GM23338 (cell line): Measurements from ENCODE around the gene NME9. TPM values are rescaled to one million over a fixed set of nuclear protein-coding genes. Genes with fewer than 3 reads are reported as not detected.

Source experiments
- ATAC-seq: fragments of 200-7000 bp; cut with Tn5 transposase; 3 replicates; pipeline ENCODE4 v1.9.1; 2020
- DNase-seq: peaks from one replicate; pipeline ENCODE4 v3.0.0-alpha.2; 2015; ENCODE audit warnings: low spot score
- H2AFZ ChIP-seq: fragments of 200-600 bp; sonication (generic); 2 replicates; pipeline ENCODE4 v1.8.0; 2016; ENCODE audit warnings: antibody characterized with exemption, mild to moderate bottlenecking, moderate library complexity
- H3F3A ChIP-seq: fragments of 200-600 bp; sonication (generic); replicated peaks from 2 replicates; pipeline ENCODE4 v1.8.0; 2017; ENCODE audit warnings: antibody characterized with exemption, mixed run types, low read depth
- H3K27ac ChIP-seq: fragments of 200-600 bp; sonication (generic); 2 replicates; pipeline ENCODE4 v1.6.1; 2016; ENCODE audit warnings: low read depth
- H3K27me3 ChIP-seq: fragments of 200-600 bp; sonication (generic); 2 replicates; pipeline ENCODE4 v1.8.0; 2016; ENCODE audit warnings: mild to moderate bottlenecking, mixed run types, moderate library complexity; ENCODE audit not compliant: insufficient read depth
- H3K36me3 ChIP-seq: fragments of 200-600 bp; sonication (generic); 2 replicates; pipeline ENCODE4 v1.8.0; 2016; ENCODE audit warnings: mild to moderate bottlenecking; ENCODE audit not compliant: insufficient read depth
- H3K4me1 ChIP-seq: fragments of 200-600 bp; sonication (generic); 2 replicates; pipeline ENCODE4 v1.8.0; 2016; ENCODE audit warnings: mild to moderate bottlenecking, moderate library complexity; ENCODE audit not compliant: insufficient read depth
- H3K4me2 ChIP-seq: fragments of 200-600 bp; sonication (generic); 2 replicates; pipeline ENCODE4 v1.7.1; 2017; ENCODE audit warnings: mixed run types
- H3K4me3 ChIP-seq: fragments of 200-600 bp; sonication (generic); 2 replicates; pipeline ENCODE4 v1.6.1; 2016; ENCODE audit warnings: mixed run types
- H3K79me2 ChIP-seq: fragments of 200-600 bp; sonication (generic); replicated peaks from 2 replicates; pipeline ENCODE4 v1.8.0; 2017; ENCODE audit warnings: mild to moderate bottlenecking; ENCODE audit not compliant: insufficient read depth
- H3K9me2 ChIP-seq: fragments of 200-600 bp; sonication (generic); 2 replicates; pipeline ENCODE4 v1.8.0; 2017; ENCODE audit not compliant: insufficient read depth
- H4K20me1 ChIP-seq: fragments of 200-600 bp; sonication (generic); replicated peaks from 2 replicates; pipeline ENCODE4 v1.8.0; 2017; ENCODE audit warnings: mild to moderate bottlenecking; ENCODE audit not compliant: insufficient read depth
- H3K27ac Mint-ChIP-seq: 2 replicates; pipeline ENCODE4 v1.8.0; 2020; ENCODE audit warnings: inconsistent platforms, mild to moderate bottlenecking, moderate library complexity, mixed read lengths
- H3K27me3 Mint-ChIP-seq: 3 replicates; pipeline ENCODE4 v1.8.0; 2022; ENCODE audit warnings: low read depth, mild to moderate bottlenecking, moderate library complexity, mixed read lengths, inconsistent platforms; ENCODE audit not compliant: insufficient read depth, poor library complexity
- H3K36me3 Mint-ChIP-seq: 3 replicates; pipeline ENCODE4 v1.8.0; 2021; ENCODE audit warnings: low read depth, mild to moderate bottlenecking, inconsistent platforms, moderate library complexity, mixed read lengths
- H3K4me1 Mint-ChIP-seq: 3 replicates; pipeline ENCODE4 v1.8.0; 2020; ENCODE audit warnings: mild to moderate bottlenecking, inconsistent platforms, mixed read lengths
- H3K4me3 Mint-ChIP-seq: 3 replicates; pipeline ENCODE4 v1.8.0; 2021; ENCODE audit warnings: moderate library complexity, mild to moderate bottlenecking, inconsistent platforms, mixed read lengths
- H3K9me3 Mint-ChIP-seq: 3 replicates; pipeline ENCODE4 v1.8.0; 2020; ENCODE audit warnings: moderate library complexity, mild to moderate bottlenecking, inconsistent platforms, mixed read lengths
- CREB1 ChIP-seq: fragments of 250-450 bp; sonication (Bioruptor Pico); IDR thresholded peaks from 2 replicates; pipeline ENCODE4 v1.5.0; 2020; ENCODE audit warnings: low read depth, mild to moderate bottlenecking, moderate library complexity
- CTCF ChIP-seq, 2 experiments: fragments of 200-600 bp in 1 of 2; sonication (generic) in 1 of 2; conservative IDR thresholded peaks; 2 replicates each; pipeline versions ENCODE4 v1.5.1 to v1.6.1; 2016 to 2017; ENCODE audit warnings: antibody characterized with exemption in 2 of 2, low read depth in 2 of 2, mild to moderate bottlenecking in 2 of 2, moderate library complexity in 1 of 2
- ETS1 ChIP-seq: IDR thresholded peaks from 2 replicates; pipeline ENCODE4 v1.6.1; 2016; ENCODE audit warnings: antibody characterized with exemption
- EZH2 ChIP-seq: fragments of 200-600 bp; sonication (generic); IDR thresholded peaks from one replicate; pipeline ENCODE4 v1.8.0; 2017; ENCODE audit warnings: antibody characterized with exemption, mild to moderate bottlenecking, low read depth; ENCODE audit not compliant: unreplicated experiment
- EZH2phosphoT487 ChIP-seq: fragments of 200-600 bp; sonication (generic); IDR thresholded peaks from one replicate; pipeline ENCODE4 v1.8.1; 2018; ENCODE audit warnings: antibody characterized with exemption; ENCODE audit not compliant: unreplicated experiment
- JUNB ChIP-seq: IDR thresholded peaks from one replicate; pipeline ENCODE4 v1.6.1; 2016; ENCODE audit warnings: antibody characterized with exemption; ENCODE audit not compliant: unreplicated experiment
- NANOG ChIP-seq: IDR thresholded peaks from 2 replicates; pipeline ENCODE4 v1.6.1; 2016; ENCODE audit warnings: antibody characterized with exemption, borderline replicate concordance
- POLR2AphosphoS5 ChIP-seq: IDR thresholded peaks from 2 replicates; pipeline ENCODE4 v1.6.1; 2016; ENCODE audit warnings: antibody characterized with exemption, low read depth
- REST ChIP-seq: IDR thresholded peaks from one replicate; pipeline ENCODE4 v1.6.1; 2018; ENCODE audit warnings: antibody characterized with exemption; ENCODE audit not compliant: unreplicated experiment
- STAT1 ChIP-seq: IDR thresholded peaks from one replicate; pipeline ENCODE4 v1.6.1; 2016; ENCODE audit warnings: antibody characterized with exemption; ENCODE audit not compliant: unreplicated experiment
- ZNF114 ChIP-seq: fragments of 250-450 bp; sonication (Bioruptor Pico); IDR thresholded peaks from 2 replicates; pipeline ENCODE4 v1.5.0; 2020; ENCODE audit warnings: mild to moderate bottlenecking, moderate library complexity
- ZNF331 ChIP-seq: fragments of 250-450 bp; sonication (Bioruptor Pico); IDR thresholded peaks from 2 replicates; pipeline ENCODE4 v1.5.0; 2020; ENCODE audit warnings: low read depth, mild to moderate bottlenecking, moderate library complexity
- ZNF462 ChIP-seq: fragments of 250-450 bp; sonication (Bioruptor Pico); IDR thresholded peaks from 2 replicates; pipeline ENCODE4 v1.5.0; 2020; ENCODE audit warnings: mild to moderate bottlenecking, moderate library complexity
- polyA plus RNA-seq: library from polyadenylated mRNA; unstranded; fragments of >200 nt; fragmentation: Nextera tagmentation; extraction: Ambion mirVana; gene quantifications from 2 replicates; pipeline ENCODE4 v1.2.1, GENCODE V29; 2016
- total RNA-seq: library from RNA; depleted of rRNA; stranded (reverse); fragments of >200 nt; shearing (Covaris generic); gene quantifications from 2 replicates; pipeline ENCODE4 v1.2.3, GENCODE V29; 2014

The NME9 gene
- total and polyA plus RNA-seq, 2 experiments from 2014 or later, result 0.14 to 2.0 TPM

GRCh38 chr3:138373736-138374094 is 44.1 kb upstream of the NME9 start:
- no peak for TF ChIP-seq ZNF462 (CRISPR knock-in tag)
- no peak for TF ChIP-seq ZNF114
- TF ChIP-seq EZH2, result no peak
- TF ChIP-seq ZNF331 (CRISPR knock-in tag), result no peak
- no peak for TF ChIP-seq POLR2AphosphoS5
- TF ChIP-seq CTCF (conservative IDR thresholded peaks at IDR 0.05; ENCODE audit: low read depth in 2 of 2), result no peak
- no peak for TF ChIP-seq NANOG
- TF ChIP-seq STAT1, result no peak
- no peak for TF ChIP-seq REST
- TF ChIP-seq ETS1, result no peak
- no peak for TF ChIP-seq CREB1 (CRISPR knock-in tag)
- TF ChIP-seq JUNB, result no peak
- no peak for TF ChIP-seq EZH2phosphoT487
- no peaks in the 10 kb centered on the region for H3K4me1 ChIP-seq

More at GRCh38 chr3:138373736-138374094, 44.1 kb upstream of the NME9 start:
- ATAC-seq (no peak), DNase-seq (no peak)
- H3K27ac Mint-ChIP-seq, result no peak overlapping the region
- no peaks in the 10 kb centered on the region; the same call in 2 of the 3 replicates for H3K9me3 Mint-ChIP-seq
- no peak overlapping the region for H3K4me3 ChIP-seq
- H3K4me1 Mint-ChIP-seq, result peaks cover 12% of the 10 kb centered on the region
- no peak overlapping the region for H3K4me3 Mint-ChIP-seq
- H2AFZ ChIP-seq, result no peak overlapping the region
- no peaks in the 10 kb centered on the region for H3F3A ChIP-seq
- no peak overlapping the region for H3K4me2 ChIP-seq
- H3K27me3 Mint-ChIP-seq, result peaks cover 7% of the 10 kb centered on the region
- no peaks in the 10 kb centered on the region for H3K27me3 ChIP-seq
- no peak overlapping the region for H3K27ac ChIP-seq
- H3K9me2 ChIP-seq, result 0 out of 2 replicates have a peak, but pooled peaks cover 2% of the 10 kb centered on the region
- H3K36me3 Mint-ChIP-seq, result peaks cover 9% of the 10 kb centered on the region; the same call in 2 of the 3 replicates
- H3K79me2 ChIP-seq, result no peaks in the 10 kb centered on the region
- H4K20me1 ChIP-seq, result no peaks in the 10 kb centered on the region
- no peaks in the 10 kb centered on the region; the same call in 1 of the 2 replicates for H3K36me3 ChIP-seq
